H1 (cell line): Measurements from ENCODE around the gene HMX1. TPM values are rescaled to one million over a fixed set of nuclear protein-coding genes. Genes with fewer than 3 reads are reported as not detected.

Experiments used
- HDAC2 ChIP-seq, 2 experiments: fragments of 300-600 bp in 1 of 2; sonication (generic) in 1 of 2; IDR thresholded peaks; 2 replicates each; pipeline ENCODE4 v1.6.1; 2011 to 2012; ENCODE audit warnings: low read depth in 2 of 2, low read length in 2 of 2, mild to moderate bottlenecking in 2 of 2, moderate library complexity in 2 of 2, borderline replicate concordance in 1 of 2, inconsistent platforms in 1 of 2
- polyA plus RNA-seq, 7 experiments: library from polyadenylated mRNA; depleted of rRNA in 3 of 7; stranded (reverse) in 5 of 7; unstranded in 2 of 7; fragments of >200 nt in 5 of 7; fragments of 200-250 nt in 2 of 7; gene quantifications; 1 replicate in 5 of 7; 2 replicates in 1 of 7; 4 replicates in 1 of 7; pipeline versions ENCODE4 v1.2.1 to v1.2.3, GENCODE V29; 2011 to 2013; ENCODE audit warnings: missing spikeins in 2 of 7, mixed read lengths in 2 of 7
- total RNA-seq: library from RNA; stranded (reverse); fragmentation: NEBNext Ultra II Directional; extraction: Animal tissue kit (Norgen Biotek cat#: 25700); gene quantifications from 2 replicates; pipeline ENCODE4 v1.2.1, GENCODE V29; 2021

Gene HMX1
- total and polyA plus RNA-seq, 2 of the 8 experiments (the other 6 are each of a cell fraction or from before 2014, with no cell fraction given): 0.26 TPM; not detected in 1

DNA sequence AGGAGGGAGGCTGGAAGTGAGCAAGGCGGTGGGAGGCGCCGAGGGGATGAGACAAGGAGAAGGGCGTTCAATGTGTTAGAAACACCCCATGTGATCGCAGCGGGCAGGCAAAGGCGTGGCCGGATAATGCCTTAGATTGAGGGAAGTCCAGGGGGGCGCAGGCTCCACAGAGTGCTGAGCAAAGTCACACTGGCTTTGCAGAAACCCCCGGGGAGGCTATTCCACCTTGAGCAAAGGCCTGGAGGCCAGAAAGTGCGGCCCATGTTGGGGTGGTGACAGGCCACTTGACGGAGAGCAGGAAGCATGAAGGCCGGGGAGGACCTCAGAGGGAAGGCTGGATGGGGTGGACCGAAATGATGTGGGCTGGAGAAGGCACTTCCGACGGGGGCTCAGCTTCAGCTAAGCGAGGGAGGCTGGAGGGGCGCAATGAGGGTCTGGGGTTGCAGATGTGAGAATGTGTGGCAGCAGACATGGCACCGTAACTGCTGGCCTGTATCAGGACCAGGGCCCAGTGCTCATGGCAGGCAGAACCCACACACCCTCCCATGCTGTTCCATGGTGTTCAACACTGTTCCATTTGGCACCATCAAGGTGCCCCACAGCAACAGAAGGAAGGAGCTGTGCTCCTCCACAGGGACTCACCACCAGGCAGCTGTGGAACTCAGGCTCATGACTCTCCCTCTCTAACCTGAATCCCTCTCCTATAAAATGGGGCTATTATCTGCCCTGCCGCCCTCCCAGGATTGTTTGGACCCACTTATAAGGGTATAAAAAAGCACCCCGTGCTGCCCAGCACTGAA is 50.3 kb downstream of the HMX1 start (continued):
- TF ChIP-seq HDAC2 (IDR thresholded peaks at IDR 0.05; ENCODE audit: borderline replicate concordance in 1 of 2, low read depth in 2 of 2, low read length in 2 of 2): no peak
